GM18867 (cell line): ENCODE data around the gene ATP10A.
"Not testable (repeated sequence)": the region's sequence is repeated elsewhere in the genome, so short reads cannot be mapped to it uniquely, and the experiment has no call there.

ENCODE experiments used
- ATAC-seq: cut with Tn5 transposase; IDR thresholded peaks from one replicate; pipeline ENCODE4 v1.9.1; 2021; ENCODE audit warnings: mild to moderate bottlenecking, moderate library complexity; ENCODE audit not compliant: unreplicated experiment

ATP10A gene

DNA sequence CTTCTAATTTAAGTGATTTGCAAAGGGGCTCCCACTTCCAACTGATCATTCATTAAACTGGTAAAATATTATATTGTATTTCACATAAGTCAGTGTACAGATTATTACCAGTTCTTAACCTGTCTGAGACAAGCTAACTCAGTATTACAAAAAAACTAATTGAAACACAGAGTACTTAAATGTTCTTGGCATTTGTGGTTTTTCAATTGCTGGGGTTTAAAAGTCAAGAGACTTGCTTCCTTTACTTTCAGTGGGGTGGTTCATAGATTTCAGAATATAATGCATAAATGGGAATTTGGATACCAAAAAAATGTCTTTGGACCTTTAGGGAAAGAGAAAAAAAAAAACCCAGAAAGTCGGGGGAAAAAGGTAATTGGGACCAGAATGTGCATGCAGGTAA, 85.0 kb downstream of the ATP10A start:
- ATAC-seq, result no peak

DNA sequence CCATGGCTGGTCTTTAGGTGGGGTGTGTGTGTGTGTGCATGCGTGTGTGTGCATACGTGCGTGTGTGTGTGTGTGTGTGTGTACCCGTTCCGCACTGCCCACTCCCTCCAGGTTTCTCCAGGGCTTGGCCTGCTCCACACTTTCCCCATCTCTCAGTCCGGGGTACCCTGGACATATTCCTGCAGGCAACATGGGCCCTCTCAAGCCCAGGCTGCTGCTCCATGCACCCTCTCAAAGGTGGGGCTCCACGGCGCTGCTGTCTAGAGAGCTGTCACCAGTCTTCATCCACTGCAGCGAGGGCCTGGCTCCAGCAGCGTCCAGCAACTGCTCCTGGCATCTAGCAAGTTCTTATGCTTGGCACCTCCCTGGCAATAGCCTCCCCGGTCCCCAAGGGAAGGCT, 86.1 kb downstream of the ATP10A start:
- ATAC-seq, result no peak

DNA sequence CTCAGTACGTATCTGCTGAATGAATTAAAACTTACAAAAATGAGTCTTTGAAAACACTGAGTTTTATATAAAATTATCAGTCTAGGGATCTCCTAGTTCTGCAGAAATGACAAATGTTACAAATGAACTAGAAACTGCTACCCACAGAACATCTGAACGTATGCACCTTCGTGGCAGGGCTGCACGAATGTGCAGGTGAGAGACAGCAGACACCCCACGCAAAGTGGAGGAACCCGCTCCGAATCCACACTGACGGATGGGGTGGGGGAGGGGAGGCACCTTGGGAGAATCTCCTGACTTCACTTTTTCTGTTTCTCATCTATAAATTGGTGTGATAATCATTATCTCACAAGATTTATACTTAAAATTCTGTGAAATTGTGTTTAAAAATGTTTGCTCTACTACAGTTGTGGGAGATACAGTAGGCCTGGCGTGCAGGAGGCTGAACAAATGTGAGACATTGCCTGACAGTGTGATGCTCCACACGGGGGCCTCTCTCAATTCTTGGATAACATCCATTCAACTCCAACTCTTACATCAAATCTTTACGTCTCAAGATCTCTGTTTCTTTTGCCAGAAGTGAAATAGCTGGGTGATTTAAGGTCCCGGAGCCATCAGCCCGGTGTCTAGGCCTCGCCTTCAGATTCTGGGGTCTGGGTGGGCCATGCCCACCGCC, 86.9 kb downstream of the ATP10A start:
- ATAC-seq, result no peak

GRCh38 chr15:25775317-25775912, 87.7 kb downstream of the ATP10A start:
- ATAC-seq, result no peak

GRCh38 chr15:25774871-25775270, 88.3 kb downstream of the ATP10A start:
- no peak for ATAC-seq

- ATAC-seq, result no peak
Measured at GRCh38 chr15:25773248-25773647, 89.9 kb downstream of the ATP10A start.

- no peak for ATAC-seq
Measured at GRCh38 chr15:25772500-25772899, 90.6 kb downstream of the ATP10A start.

DNA sequence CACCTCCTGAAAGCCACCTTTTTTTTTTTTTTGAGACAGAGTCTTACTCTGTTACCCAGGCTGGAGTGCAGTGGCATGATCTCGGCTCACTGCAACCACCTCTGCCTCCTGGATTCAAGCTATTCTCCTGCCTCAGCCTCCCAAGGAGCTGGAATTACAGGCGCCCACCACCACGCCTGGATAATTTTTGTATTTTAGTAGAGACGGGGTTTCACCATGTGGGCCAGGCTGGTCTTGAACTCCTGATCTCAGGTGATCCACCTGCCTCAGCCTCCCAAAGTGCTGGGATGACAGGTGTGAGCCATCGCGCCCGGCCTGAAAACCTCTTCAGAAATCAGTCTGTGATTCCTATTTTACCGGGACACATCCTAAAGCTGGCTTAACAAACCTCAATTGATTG, 91.4 kb downstream of the ATP10A start:
- not testable (repeated sequence) for ATAC-seq

DNA sequence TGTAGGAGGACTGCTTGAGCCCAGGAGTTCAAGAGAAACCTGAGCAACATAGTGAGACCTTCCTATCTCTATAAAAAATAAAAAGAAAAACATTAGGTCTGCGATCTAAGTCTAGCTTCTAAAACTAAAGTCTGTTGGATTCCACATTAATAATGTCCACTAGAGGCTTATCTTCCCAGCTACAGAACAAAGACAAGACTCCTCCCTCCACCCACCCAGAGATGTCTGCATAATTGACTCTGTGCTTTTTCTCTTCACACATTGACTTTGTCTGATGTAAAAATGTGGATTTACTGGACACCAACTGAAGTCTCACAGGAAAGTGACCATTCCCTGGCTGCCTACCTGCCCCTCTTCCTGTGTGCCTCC, 91.8 kb downstream of the ATP10A start:
- no peak for ATAC-seq

DNA sequence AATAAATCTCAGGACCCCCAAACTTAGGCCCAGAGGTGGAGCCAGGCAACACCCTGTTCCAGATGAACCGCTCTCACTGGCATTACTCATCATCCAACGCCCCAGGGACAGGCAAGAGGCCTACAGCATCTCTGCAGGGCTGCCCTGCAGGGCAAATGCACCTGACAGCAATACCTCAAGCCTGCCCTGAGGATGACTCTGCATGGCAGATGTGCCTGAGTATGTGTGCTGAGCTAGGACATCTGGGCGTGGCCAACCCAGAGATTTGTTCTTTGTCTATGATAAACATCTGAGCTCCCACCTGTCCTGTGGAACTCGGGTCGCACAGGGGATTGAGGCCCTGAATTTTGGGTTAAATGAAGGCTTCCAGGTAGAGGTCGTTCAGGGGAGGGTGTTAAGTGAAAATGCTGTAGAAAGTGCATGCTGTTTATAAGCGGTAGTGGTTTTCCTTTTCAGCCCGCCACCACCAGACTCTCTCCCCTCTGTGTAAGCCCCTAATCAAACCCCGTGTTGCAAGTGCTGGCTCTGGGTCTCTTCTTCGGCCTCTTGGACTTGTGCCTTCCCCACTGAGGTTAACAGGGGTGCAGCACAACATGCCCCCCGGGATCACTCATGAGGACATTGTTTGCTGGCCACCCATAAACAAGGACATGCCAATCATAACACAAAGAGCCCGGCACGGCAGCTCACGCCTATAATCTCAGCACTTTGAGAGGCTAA, 92.3 kb downstream of the ATP10A start:
- ATAC-seq, result no peak

GRCh38 chr15:25770031-25770430, 93.1 kb downstream of the ATP10A start:
- no peak for ATAC-seq

DNA sequence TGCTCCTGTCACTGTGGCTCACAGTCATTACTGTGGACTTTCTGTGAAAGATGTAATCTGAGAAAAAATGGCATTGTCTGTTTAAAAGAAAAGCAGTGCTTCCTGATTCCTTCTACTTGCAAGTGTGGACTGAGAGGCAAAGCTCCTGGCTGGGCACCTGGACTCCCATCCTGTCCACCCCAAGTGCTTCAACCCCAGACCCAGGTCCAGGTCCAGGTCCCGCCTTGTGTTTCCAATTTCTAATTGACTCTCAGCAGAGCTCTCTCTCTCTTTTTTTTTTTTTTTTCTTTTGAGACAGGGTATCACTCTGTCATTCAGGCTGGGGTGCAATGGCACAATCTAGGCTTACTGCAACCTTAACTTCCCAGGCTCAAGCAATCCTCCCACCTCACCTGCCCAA, 94.9 kb downstream of the ATP10A start:
- ATAC-seq, result no peak

- ATAC-seq, result no peak
Measured at GRCh38 chr15:25767356-25768151, 95.6 kb downstream of the ATP10A start.

DNA sequence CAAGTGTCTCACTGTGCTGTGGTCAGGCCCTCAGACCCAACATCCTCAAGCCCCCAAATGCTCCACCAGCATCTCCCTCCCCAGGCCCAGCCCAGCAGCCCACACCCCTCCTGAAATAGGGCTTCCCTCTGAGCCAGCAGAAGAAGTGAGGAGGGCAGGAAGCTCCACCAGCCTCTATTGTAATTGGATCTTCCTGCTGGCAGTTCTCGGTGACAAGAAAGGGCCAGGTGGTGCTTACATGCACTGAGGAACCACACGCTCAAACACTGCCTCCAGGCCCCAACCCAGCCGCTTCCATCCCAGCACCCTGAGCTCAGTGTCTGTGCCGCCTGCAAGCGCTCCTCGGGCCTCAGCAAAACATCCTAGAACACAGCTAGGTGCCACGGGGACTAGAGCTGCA, 96.7 kb downstream of the ATP10A start:
- ATAC-seq, result no peak

GRCh38 chr15:25764980-25765735, 98.0 kb downstream of the ATP10A start:
- ATAC-seq, result no peak

GRCh38 chr15:25763954-25764353, 99.2 kb downstream of the ATP10A start:
- ATAC-seq, result no peak

- ATAC-seq, result no peak
Measured at GRCh38 chr15:25763331-25763751, 99.8 kb downstream of the ATP10A start.

GRCh38 chr15:25761971-25762662, 101.0 kb downstream of the ATP10A start:
- ATAC-seq, result no peak

- ATAC-seq, result no peak
Measured at GRCh38 chr15:25759421-25759820, 103.7 kb downstream of the ATP10A start.

DNA sequence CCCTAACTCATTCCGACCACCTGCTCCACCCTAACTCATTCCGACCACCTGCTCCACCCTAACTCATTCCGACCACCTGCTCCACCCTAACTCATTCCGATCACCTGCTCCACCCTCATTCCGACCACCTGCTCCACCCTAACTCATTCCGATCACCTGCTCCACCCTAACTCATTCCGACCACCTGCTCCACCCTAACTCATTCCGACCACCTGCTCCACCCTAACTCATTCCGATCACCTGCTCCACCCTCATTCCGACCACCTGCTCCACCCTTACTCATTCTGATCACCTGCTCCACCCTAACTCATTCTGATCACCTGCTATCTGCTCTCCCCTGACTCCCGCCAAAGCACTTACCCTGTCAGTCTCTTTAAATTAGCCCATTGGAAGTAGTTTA, 104.5 kb downstream of the ATP10A start:
- not testable (repeated sequence) for ATAC-seq
